ENCODE measurements around the gene TRAF4. TPM values are rescaled to one million over a fixed set of nuclear protein-coding genes. Genes with fewer than 3 reads are reported as not detected.

Gene TRAF4
- total and polyA plus RNA-seq, 2 donors (not counting 3 experiments of a cell fraction or from before 2014, with no cell fraction given), result 79.5 to 83.9 TPM

GRCh38 chr17:28740406-28741357 is 3.1 kb upstream of the TRAF4 start:
- CTCF ChIA-PET, result interaction anchor here (16.6 kb wide), 1 partner anchor 11 kb away, joined by 602 read pairs; the partner anchor contains the start of genes NEK8 and TLCD1
- TF ChIP-seq MYC (IDR thresholded peaks at IDR 0.05; ENCODE audit: low read depth, low read length), result no peak
- Histone ChIP-seq H4K20me1 (replicated peaks; ENCODE audit: control insufficient read depth, extremely low read depth, insufficient read depth, low read length) (no peaks in the 10 kb centered on the region), H3K27ac (ENCODE audit: insufficient read depth, low read depth, low read length) (no peak overlapping the region), H3K79me2 (ENCODE audit: control insufficient read depth, insufficient read depth, low read length) (peaks cover 17% of the 10 kb centered on the region), H3K9ac (replicated peaks; ENCODE audit: extremely low read depth, insufficient read depth, low read length) (no peak overlapping the region), H2AFZ (ENCODE audit: low read depth, low read length) (no peak overlapping the region), H3K4me3 (replicated peaks in 1 of 3; ENCODE audit: insufficient read depth in 1 of 3, low read depth in 1 of 3, low read length in 3 of 3) (no peak overlapping the region), H3K9me1 (replicated peaks; ENCODE audit: control insufficient read depth, extremely low read depth, insufficient read depth, low read length) (no peaks in the 10 kb centered on the region), H3K36me3 (ENCODE audit: control insufficient read depth in 2 of 2, extremely low read depth in 1 of 2, insufficient read depth in 2 of 2, low read length in 2 of 2) (no peaks in the 10 kb centered on the region), H3K27me3 (ENCODE audit: control insufficient read depth in 2 of 2, insufficient read depth in 2 of 2, low read length in 2 of 2) (no peaks in the 10 kb centered on the region), H3K4me2 (ENCODE audit: insufficient read depth, low read length) (no peak overlapping the region), H3K4me1 (ENCODE audit: control insufficient read depth, extremely low read depth, insufficient read depth, low read length) (peaks cover 8% of the 10 kb centered on the region), H3K9me3 (replicated peaks; ENCODE audit: control insufficient read depth, insufficient read depth, low read length) (no peaks in the 10 kb centered on the region)
- dilution Hi-C loops (cut with MboI; ENCODE audit: extremely low pct_ligation_motif_present, low sequenced_read_pairs) (no loop called here), intact Hi-C loops (cut with micrococcal nuclease) (no loop called here)
- POLR2A ChIA-PET, result no interaction called here
- BruUV-seq (replicated peaks), result no TSS peak
- FAIRE-seq (no peak), DNase-seq (ENCODE audit: low read depth, low spot score) (no peak)

- dilution Hi-C loops (cut with MboI; ENCODE audit: extremely low pct_ligation_motif_present, low sequenced_read_pairs) (no loop called here), intact Hi-C loops (cut with micrococcal nuclease) (no loop called here)
- H3K36me3 ChIP-seq (ENCODE audit: control insufficient read depth in 2 of 2, extremely low read depth in 1 of 2, insufficient read depth in 2 of 2, low read length in 2 of 2), result no peaks in the 10 kb centered on the region
- peaks cover 18% of the 10 kb centered on the region for H3K4me1 ChIP-seq (ENCODE audit: control insufficient read depth, extremely low read depth, insufficient read depth, low read length)
- H2AFZ ChIP-seq (ENCODE audit: low read depth, low read length), result no peak overlapping the region
- H3K4me3 ChIP-seq (replicated peaks in 1 of 3; ENCODE audit: insufficient read depth in 1 of 3, low read depth in 1 of 3, low read length in 3 of 3), result no peak overlapping the region
- FAIRE-seq (no peak), DNase-seq (ENCODE audit: low read depth, low spot score) (no peak)
- no peaks in the 10 kb centered on the region for H3K27me3 ChIP-seq (ENCODE audit: control insufficient read depth in 2 of 2, insufficient read depth in 2 of 2, low read length in 2 of 2)
- TF ChIP-seq POLR2A (IDR thresholded peaks at IDR 0.05; ENCODE audit: low read depth, low read length) (no peak), JUN (IDR thresholded peaks at IDR 0.05; ENCODE audit: borderline replicate concordance, insufficient read depth, insufficient read length, low read depth) (no peak), POLR2AphosphoS5 (IDR thresholded peaks at IDR 0.05; ENCODE audit: insufficient read depth, low read depth, low read length) (no peak), MAX (IDR thresholded peaks at IDR 0.05; ENCODE audit: insufficient read depth, insufficient read length) (no peak), GATA2 (IDR thresholded peaks at IDR 0.05; ENCODE audit: insufficient read depth, insufficient read length, low read depth, low read length) (no peak), EZH2 (IDR thresholded peaks at IDR 0.05; ENCODE audit: borderline replicate concordance, low read depth, low read length, severe bottlenecking) (no peak), FOS (IDR thresholded peaks at IDR 0.05; ENCODE audit: borderline replicate concordance, insufficient read depth, low read length) (no peak), MYC (IDR thresholded peaks at IDR 0.05; ENCODE audit: low read depth, low read length) (no peak), CTCF (IDR thresholded peaks at IDR 0.05; ENCODE audit: extremely low read depth in 1 of 2, insufficient read depth in 1 of 2, low read depth in 1 of 2, low read length in 2 of 2) (no peak)
- no peaks in the 10 kb centered on the region for H3K9me1 ChIP-seq (replicated peaks; ENCODE audit: control insufficient read depth, extremely low read depth, insufficient read depth, low read length)
- ChIA-PET POLR2A (interaction anchor here (1.6 kb wide), 1 partner anchor 22 kb away, joined by 4 read pairs; the partner anchor contains the start of gene RPL23A), CTCF (interaction anchor here (16.6 kb wide), 1 partner anchor 12 kb away, joined by 602 read pairs; the partner anchor contains the start of genes NEK8 and TLCD1)
- peaks cover 26% of the 10 kb centered on the region for H3K79me2 ChIP-seq (ENCODE audit: control insufficient read depth, insufficient read depth, low read length)
- no peak overlapping the region for H3K27ac ChIP-seq (ENCODE audit: insufficient read depth, low read depth, low read length)
- no peaks in the 10 kb centered on the region for H4K20me1 ChIP-seq (replicated peaks; ENCODE audit: control insufficient read depth, extremely low read depth, insufficient read depth, low read length)
- no peak overlapping the region for H3K9ac ChIP-seq (replicated peaks; ENCODE audit: extremely low read depth, insufficient read depth, low read length)
- no TSS peak for BruUV-seq (replicated peaks)
- H3K4me2 ChIP-seq (ENCODE audit: insufficient read depth, low read length), result no peak overlapping the region
- no peaks in the 10 kb centered on the region for H3K9me3 ChIP-seq (replicated peaks; ENCODE audit: control insufficient read depth, insufficient read depth, low read length)
Observed at GRCh38 chr17:28741358-28742349, 2.2 kb upstream of the TRAF4 start.

Data from endothelial cell of umbilical vein (primary cell).